Right ventricle myocardium inferior (tissue), 1 donor: ENCODE data around the gene BATF3. TPM values are rescaled to one million over a fixed set of nuclear protein-coding genes. Genes with fewer than 3 reads are reported as not detected.

Experiments
- ATAC-seq: fragments of 200-7000 bp; cut with Tn5 transposase; one replicate; pipeline ENCODE4 v1.9.1; 2020; ENCODE audit warnings: mild to moderate bottlenecking, moderate library complexity
- DNase-seq: peaks from one replicate; pipeline ENCODE4 v3.0.0; 2021; ENCODE audit errors: missing footprints
- intact Hi-C: fragments of 100-400 bp; cut with DNase I; formaldehyde crosslinking; loops from one replicate; pipeline ENCODE4 v1.11.0; 2022
- total RNA-seq: library from RNA; stranded (reverse); fragmentation: NEBNext Ultra II Directional; extraction: Animal tissue kit (Norgen Biotek cat#: 25700); gene quantifications from one replicate; pipeline ENCODE4 v1.2.1, GENCODE V29; 2021
- donor health status: DM: no; HTN: yes; CAD: no; lungs with severe emphysema.

The BATF3 gene
- total RNA-seq, 1 donor from 2014 or later = 1.2 TPM

DNA sequence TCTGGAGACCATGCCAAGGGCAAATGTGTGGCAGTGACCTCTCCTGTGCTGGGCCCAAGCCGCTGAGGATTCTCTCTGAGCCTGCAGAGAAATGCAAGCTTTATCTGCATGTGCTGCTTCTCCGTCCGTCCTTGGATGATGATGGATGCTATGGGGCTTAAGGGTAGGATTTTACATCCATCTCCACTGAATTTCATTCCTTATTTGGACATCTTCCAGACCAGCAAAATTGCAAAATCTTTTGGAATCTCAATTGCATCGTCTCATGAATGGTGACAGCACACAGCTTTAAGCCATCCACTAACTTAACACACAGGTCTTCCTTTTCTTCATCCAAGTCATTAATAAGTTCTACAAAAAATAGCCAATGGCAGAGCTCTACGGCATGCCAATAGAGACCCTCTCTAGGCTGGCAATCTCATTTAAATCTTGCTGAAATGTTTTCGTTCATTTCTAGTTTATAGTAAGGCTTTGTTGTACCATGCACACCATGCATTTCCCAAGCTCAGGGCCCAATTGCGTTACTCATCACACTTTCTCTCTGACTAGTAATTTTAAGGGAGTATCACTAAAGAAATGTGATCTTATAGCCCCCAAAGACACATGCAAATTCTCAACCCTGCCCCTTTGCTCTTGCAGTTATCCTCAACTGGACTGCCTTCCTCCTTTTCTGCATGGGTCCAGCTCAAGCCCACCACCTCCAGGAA lies 11.1 kb downstream of the BATF3 start:
- DNase-seq = no peak
- no peak for ATAC-seq
- intact Hi-C loops = no loop called here

GRCh38 chr1:212687811-212688210 lies 11.8 kb downstream of the BATF3 start:
- ATAC-seq (no peak), DNase-seq (no peak)
- intact Hi-C loops = no loop called here

- DNase-seq (no peak), ATAC-seq (no peak)
- intact Hi-C loops = no loop called here
Observed at GRCh38 chr1:212686591-212686990, 13.0 kb downstream of the BATF3 start.

DNA sequence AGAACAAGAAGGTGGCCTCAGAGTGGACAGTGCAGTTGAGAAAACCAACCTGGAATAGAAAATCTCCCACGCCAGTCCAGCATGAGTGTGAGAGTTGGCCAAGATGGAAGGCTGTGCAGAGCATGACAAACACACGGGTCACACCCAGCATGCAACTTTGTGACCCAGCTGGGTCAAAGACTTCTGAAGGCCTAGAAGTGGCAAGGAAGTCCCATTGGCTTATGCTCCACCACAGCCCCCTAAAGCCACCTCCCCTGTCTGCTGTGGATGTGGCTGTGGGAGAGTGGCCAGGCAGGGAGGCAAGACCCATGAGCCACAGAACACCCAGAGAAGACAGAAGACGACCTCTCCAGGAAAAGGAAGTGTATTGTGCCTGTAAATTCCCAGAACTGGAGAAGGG lies 13.6 kb downstream of the BATF3 start:
- ATAC-seq (no peak), DNase-seq (no peak)
- intact Hi-C loops = no loop called here

DNA sequence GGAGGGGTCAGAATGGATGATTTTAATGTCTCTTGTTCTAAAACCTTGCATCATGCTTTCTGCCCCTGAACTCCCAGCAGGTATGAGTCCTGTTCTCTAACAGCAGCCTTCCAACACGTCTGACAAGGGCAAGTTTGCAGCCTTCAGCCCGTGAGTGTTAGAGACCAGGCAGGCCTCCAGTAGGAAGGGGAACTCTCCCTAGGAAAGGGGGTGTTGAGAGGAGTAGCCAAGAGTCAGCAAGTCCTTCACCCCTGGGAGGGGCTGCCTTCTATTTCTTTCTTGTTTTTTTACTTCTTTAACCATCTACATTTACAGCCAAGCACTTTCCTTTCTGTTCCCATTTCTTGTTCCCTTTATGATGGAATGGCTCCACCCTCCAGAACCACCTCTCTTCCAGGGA lies 14.2 kb downstream of the BATF3 start:
- intact Hi-C loops = no loop called here
- peak; percentile 45 for ATAC-seq
- DNase-seq = no peak

DNA sequence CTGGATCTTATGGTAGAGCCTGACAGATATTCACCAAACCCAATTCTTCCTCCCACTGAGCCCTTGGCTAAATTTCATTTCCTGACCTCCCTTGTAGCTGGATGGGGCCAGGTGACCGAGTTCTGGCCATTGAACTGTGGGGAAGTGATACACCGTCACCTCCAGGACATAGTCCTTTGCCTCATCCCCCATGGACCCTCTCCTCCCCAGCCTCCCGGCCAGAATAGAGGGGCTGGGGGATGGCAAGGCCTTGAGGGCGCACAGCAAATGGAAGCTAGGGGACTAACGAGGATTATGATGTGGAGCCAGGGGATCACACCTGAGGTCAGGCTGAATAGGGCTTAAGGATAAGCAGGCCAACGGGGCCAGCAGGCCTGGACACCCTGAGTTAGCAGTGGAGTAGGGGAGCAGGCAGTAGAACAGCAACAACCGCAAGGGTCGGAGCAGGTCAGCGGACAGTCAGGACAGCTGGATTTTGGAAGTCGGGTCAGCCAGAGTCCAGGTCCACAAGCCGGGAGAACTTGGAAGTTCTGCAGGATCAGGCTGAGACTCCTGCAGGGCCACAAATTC lies 15.0 kb downstream of the BATF3 start:
- intact Hi-C loops = no loop called here

GRCh38 chr1:212684076-212684475 lies 15.6 kb downstream of the BATF3 start:
- DNase-seq = no peak
- no peak for ATAC-seq
- intact Hi-C loops = no loop called here

More for the DNA sequence above, 15.0 kb downstream of the BATF3 start:
- ATAC-seq = no peak
- no peak for DNase-seq

DNA sequence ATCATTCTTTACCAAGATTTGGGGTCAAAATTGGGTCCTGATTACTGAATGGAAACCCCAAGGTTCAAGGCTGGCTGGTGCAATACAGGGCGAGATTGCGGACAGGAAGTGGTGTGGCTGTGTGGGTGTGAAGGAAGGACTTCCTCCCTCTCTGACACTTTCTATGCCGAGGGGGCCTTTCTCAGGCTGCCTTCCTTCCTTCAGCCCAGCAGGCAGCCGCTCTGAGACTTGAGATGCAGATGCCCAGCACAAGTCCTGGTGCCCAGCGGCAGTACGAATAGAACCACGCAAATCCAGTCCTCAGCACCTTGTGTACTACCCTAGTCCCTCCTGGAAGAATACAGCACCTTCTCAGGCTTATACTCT lies 16.3 kb downstream of the BATF3 start:
- intact Hi-C loops = no loop called here
- DNase-seq = peak; percentile 76
- peak; percentile 65 for ATAC-seq

DNA sequence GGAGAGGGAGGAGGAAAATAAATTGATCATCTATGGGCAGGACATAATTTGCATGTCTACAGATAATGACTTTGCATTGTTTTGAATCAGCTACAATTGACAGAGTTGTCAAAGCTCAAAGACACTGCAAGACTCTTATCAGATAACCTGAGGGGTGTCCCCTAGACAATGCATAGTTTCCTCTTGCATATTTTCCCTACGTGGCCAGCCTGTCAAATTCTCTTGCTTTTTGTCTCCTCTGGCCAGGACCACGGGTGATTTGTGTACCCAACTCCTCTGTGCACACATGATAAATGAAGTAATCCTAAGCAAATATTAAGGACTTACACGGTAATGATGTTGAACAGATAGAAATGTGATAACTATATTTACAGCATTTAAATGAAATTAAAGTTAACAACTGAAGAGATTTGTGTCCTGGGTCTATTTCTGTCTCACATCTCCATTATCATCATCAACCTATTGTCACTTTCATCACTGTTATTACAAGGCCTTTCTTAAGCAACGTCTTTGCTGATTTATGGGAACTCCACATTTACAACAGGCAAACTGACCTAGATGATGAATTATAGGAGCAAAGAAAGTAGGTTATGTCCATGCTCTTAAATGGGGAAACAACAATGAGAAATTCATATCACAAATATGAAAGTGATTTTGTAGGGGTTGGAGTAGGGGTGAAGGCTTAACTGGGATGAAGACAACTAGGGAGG lies 18.8 kb downstream of the BATF3 start:
- intact Hi-C loops = no loop called here
- DNase-seq = no peak
- ATAC-seq = no peak

DNA sequence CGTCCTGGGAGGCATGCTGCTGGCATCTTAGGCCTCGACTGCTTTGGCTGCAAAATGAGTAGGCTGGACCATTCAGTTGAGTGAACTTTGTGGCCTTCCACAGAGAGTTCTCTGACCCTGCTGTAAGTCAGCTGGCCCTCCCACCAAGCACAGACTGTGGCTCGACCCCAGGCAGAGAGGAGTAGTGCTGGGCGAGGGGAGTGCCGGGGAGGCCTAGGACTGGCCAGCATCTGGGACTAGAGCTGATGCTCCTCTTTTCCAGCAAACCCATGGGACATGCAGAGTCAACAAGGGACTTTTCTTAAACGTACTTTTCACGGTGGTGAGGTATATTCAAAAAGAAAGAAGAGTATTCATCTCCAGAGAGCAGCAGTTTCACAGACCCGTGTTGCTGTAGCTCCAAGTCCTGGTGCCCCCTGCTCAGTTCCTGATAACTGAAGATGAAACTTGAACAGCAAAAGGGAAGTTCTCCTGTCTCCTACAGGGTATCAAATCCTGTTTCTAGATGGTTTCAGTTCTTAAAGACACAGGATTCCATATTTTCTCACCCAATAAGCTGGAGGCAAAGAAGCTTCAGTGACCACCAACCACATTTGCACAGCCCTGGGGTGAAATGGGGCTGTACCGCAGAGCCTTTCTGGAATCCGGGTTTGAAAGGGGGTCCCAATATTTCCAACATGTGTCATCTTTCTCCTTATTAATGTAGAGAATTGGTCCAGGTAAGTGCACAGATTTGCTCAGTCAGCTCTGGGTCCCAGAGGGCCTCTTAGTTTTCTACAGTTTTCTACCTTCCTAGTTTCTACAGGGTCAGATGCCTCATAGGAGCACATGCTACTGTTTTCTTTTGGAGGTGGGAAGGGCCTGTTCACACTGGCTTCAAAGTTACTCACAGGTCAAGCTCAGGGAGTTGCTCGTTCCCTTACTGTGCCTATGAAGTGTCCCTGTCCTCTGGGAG lies 20.9 kb downstream of the BATF3 start:
- intact Hi-C loops = no loop called here
- no peak for DNase-seq
- no peak for ATAC-seq

- no peak for ATAC-seq
- intact Hi-C loops = no loop called here
- no peak for DNase-seq
Observed at GRCh38 chr1:212677573-212677972, 22.1 kb downstream of the BATF3 start.

GRCh38 chr1:212677136-212677535 lies 22.5 kb downstream of the BATF3 start:
- intact Hi-C loops = no loop called here
- no peak for DNase-seq
- ATAC-seq = no peak

GRCh38 chr1:212675675-212676074 lies 24.0 kb downstream of the BATF3 start:
- DNase-seq = no peak
- intact Hi-C loops = no loop called here
- no peak for ATAC-seq

GRCh38 chr1:212674872-212675271 lies 24.8 kb downstream of the BATF3 start:
- DNase-seq = no peak
- intact Hi-C loops = no loop called here
- ATAC-seq = no peak

DNA sequence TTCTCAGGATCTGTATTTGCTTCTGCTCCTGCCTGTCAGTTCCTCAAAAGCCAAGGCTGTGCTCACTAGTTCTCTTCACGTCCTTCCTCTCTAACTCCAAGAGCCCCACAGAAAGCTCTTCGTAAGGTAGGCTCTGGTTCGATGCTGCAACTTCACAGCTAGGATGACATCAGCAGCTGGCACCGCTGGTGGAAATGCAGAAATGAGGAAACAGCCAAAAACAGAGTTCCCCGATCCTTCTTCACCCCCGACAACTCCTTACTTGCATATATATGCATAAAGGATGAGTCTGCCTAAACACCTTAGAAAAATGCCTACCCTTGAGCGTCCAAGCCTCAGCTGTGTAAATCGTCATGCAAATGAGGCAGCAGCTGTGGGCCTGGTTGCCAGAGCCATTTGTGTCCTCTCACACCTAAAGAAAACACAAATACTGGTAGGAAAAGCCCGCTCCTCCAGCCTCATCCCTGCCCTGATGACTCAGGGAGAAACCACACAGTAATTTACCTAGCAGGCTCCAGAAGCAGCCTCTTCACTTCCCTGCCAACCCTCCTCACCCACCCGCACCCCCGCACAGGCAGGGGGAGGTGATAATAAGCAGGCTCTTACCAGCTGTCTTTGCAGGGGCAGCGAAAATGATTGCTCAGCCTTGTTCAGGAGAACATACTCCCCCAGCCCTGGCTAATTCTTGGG lies 28.2 kb downstream of the BATF3 start:
- ATAC-seq (peak; percentile 43), DNase-seq (no peak)
- intact Hi-C loops = no loop called here

GRCh38 chr1:212670882-212671281 lies 28.8 kb downstream of the BATF3 start:
- intact Hi-C loops = no loop called here
- ATAC-seq (no peak), DNase-seq (no peak)

- ATAC-seq (no peak), DNase-seq (no peak)
- intact Hi-C loops = no loop called here
Observed at GRCh38 chr1:212670301-212670700, 29.3 kb downstream of the BATF3 start.

GRCh38 chr1:212669600-212669999 lies 30.0 kb downstream of the BATF3 start:
- DNase-seq = no peak
- no peak for ATAC-seq
- intact Hi-C loops = loop anchor here (5.0 kb wide), 3 partner anchors 62 to 113 kb away; partner anchors contain the start of gene ATF3

DNA sequence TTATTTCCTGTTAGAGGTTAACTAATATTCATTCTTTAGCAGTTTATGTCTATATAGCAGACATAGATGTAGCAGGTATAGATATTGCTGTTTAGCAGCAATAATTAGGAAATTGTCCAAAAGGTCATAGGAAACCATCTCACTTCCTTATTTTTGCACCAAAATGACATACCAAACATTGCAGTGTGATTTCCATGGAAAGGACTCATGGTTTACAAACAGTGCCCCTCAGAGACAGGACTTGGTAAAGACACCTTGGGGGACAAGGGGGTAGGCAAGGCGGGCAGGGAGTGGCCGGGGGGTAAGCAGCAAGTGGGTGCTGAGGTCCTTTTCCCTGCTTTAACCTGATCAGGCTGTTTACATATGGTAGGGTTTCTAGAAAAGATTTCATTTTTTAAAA lies 30.5 kb downstream of the BATF3 start:
- ATAC-seq (no peak), DNase-seq (no peak)
- intact Hi-C loops = loop anchor here (5.0 kb wide), 3 partner anchors 62 to 113 kb away; partner anchors contain the start of gene ATF3
